Right renal pelvis (tissue), 4 donors: Measurements from ENCODE around the gene FRRS1L. TPM values are rescaled to one million over a fixed set of nuclear protein-coding genes. Genes with fewer than 3 reads are reported as not detected.

Source experiments
- DNase-seq, 4 donors: peaks; one replicate each; pipeline ENCODE4 v3.0.0-alpha.2; 2013; ENCODE audit warnings: low read depth in 4 of 4, low spot score in 3 of 4, missing footprints in 1 of 4
- polyA plus RNA-seq, 4 donors: library from polyadenylated mRNA; unstranded; fragments of 120-200 nt; gene quantifications; one replicate each; pipeline ENCODE4 v1.2.1, GENCODE V29; 2013; ENCODE audit not compliant: insufficient read length in 4 of 4

FRRS1L gene
- polyA plus RNA-seq, 4 donors: 2.0 to 4.4 (median 3.2) TPM

DNA sequence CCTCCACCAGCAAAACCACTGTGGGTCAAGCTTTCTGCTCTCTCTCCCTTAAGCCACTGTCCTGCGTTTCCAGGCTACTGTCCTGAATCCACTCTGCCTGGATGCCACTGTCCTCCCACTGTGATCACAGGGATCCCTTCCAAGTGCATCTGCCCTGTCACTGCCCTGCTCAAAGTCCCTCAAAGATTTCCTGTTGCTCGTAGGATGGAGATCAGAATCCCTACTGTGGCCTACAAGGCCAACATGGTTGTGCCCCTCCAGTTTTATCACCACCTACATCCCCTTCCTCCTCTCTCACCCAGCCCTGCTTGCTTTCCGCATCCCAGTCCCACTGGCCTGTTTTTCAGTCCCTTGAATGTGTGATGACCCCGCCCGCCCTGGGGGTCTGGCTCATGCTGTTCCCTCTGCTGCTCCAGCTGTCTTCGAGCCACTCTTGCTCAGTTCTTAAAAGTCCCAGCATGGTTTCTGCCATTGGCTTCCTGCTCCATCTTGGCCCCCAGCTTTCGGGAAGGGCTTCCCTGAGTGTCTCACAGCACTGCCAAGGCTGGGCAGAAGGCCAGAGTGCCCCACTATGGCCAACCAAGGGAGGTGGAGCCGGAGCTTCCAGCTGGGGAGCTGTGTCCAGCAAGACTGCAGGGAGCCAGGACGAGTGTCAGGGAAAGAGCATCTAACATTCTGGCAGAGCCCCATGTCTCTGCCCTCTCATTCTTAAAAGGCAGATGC is 12.9 kb upstream of the FRRS1L start:
- no peak for DNase-seq

DNA sequence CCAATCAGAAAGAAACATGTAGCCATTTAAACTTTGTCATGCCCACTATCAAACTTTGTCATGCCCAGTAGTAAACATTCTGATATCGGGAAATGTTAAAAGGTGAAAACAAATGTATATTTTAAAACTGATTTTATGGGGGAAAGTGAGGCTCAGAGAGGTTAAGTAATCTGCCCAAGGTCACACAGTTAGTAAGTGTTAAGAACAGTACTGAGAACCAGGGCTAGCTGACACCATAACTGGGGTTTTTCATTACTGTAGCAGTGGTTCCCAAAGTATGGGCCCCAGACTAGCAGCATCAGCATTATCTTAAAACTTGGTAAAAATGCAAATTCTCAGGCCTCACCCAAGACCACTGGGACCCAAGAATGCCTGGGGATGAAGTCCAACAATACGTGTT is 9.9 kb upstream of the FRRS1L start:
- no peak for DNase-seq

DNA sequence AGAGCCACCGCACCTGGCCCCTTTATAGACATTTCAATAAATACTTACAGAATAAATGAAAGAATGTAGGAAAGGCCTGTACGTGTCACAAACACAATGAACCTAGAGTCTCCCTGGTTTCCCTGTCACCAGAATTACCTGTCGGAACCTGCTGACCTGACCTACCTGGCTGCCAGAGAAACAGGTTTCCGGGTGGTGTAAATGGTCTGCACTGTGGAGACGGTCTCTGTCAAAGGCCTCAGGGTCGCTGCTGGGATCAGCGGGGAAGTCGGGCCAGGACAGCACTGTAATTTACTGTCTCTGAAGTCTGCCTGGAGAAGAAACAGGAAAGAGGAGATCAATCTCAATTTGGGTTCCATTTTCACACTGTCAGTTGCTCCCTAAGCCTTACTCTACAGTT is 9.3 kb upstream of the FRRS1L start:
- no peak for DNase-seq

DNA sequence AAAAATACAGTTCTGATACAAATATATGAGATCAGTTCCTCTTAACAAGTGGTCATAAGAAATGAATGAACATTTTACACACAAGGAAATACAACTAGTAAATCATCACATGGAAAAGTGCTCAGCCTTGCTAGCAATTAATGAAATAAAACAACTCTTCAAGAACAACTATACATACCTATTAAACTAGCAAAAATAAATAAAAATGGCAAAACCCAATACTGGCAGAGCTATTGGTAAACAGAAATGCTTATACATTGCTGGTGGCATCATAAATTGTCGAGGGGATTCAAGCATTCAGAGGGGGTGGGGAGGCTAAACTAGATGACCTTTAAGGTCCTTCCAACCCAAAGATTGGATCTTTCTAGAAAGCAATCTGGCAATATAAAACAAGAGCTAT is 5.9 kb upstream of the FRRS1L start:
- no peak for DNase-seq

DNA sequence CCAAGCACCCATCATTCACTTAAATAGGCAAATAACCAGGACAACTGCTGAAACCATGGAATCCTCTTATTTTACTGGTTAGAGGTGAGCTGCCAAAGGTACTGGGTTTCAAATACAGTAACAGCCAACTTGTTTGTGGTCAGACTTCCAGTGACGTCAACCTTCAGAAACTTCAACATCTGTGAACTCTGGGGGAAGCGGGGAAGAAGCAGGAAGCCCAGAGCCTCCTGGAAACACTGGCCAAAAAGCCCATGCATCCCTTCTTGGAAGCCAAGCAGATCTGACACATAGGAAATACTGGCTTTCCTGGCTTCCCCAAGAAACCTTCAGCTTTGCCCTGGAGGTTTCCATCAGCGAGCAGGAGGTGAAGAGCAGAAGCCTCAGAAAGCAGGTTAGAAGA is 4.9 kb upstream of the FRRS1L start:
- DNase-seq: no peak

DNA sequence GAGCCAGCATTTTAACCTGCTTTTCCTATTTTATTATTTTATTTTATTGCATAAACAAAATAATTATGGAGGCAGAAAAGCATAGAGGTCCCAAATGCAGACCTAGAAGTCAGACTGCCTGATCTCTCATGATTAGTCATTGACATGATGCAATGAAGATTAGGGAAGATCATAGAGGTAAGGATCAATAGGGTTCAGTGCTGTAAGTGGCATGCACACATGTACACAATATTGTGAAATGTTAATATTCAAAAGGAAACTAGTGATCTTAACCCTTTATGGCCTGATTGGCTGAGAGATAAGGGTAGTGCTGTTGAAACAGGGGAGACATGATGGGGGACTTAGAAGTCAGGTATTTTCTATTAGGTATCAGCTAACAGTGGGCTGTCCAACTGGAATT is 1.1 kb upstream of the FRRS1L start:
- no peak for DNase-seq

DNA sequence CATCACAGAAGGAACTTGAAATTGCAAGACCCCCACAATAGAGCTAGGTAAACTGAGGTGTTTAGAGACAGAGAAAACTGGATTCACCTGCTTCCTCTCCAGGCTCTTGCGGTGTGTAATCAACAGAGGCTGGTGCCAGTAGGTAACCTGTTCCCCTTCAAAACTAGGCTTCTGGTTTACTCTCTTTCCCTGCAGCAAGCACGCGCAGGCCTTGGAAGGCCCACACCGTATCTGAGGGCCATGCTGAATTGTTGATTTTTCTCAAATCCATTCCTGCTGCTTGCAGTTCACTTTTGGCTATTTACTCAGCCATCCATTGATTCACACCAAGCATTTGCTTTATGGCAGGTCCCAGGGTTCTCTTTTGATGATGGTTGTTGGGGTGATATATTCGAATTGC is 667 bp upstream of the FRRS1L start:
- DNase-seq: no peak

DNA sequence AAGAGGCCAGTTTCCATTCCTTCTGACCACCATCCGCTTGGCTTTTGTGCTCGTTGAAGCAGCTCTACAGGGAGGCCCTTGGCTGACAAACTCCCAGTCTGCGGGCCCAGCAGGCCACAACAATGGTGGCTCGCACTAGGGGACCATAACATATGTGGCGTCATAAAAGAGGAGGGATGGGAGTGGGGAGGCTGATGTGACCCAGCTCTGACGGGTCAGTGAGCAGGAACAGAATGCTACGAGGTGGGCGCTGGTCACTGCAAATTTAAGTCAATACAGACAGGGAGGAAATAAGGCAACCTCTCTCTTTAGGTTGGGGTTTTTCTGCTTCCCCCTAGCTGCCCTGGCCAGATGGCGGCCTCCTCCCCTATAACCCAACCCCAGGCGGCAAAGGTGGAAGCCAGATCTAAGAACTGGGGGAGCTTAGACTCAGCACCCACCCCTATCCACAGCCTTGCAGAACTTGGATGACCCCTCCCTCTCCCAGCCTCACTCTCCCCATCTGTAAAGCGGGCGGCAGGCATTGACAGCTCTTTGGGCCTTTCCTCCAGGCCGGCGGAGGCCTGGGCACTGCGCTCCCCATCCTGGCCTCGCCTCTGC is 778 bp downstream of the FRRS1L start:
- DNase-seq: no peak

DNA sequence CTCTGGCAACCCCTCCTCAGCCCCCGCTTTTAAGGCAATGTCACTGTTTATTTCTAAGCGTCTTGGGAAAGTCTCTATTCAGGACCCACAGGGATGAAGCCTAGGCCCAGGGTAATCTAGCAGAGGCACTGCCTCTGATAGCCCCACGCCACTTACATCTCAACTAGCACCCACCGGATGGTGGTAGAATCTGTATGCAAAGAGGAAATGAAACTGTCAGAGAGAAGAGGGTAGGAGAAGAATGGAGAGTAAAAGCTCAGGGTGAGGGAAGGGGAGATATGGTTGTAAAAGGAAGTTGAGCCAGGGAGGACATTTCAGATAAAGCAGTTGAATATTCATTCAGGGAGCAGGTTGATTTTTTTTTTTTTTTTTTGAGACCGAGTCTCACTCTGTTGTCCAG is 3.0 kb downstream of the FRRS1L start:
- DNase-seq: no peak

DNA sequence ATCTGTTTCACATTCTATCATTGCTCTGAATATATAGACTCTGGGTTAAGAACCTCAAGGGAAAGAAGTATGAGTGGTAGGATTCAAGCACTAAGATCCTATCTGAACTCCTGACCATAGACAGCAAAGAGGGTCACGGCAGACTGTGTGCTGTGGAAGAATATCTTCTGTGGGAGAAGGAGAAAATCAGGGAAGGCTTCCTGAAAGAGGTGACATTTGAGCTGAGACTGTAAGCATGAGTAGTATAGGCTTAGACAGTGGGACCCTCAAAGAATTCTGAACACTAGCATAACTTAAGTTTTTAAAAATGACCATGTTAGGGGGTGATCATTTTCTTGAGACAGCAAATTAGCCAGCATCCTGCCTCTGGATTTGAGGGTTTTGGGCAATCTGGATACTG is 3.9 kb downstream of the FRRS1L start:
- no peak for DNase-seq

DNA sequence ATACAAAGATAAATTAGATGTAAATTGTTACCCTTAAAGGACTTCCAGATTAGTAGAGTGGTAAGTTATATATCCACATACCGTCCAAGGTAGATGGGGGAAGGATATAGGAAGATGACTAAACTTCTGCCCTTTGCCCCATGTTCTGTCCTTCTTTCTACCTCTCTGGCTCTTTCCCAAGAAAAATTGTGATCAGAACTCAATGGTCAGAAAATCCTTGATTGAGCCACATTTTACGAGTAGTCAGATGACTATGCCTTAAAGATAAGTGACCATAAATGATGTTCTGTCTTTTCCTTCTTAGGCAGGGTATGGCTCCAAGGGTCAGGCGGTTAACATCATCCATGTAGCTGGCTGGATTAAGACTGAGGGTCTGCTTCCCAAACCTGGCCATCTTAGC is 4.4 kb downstream of the FRRS1L start:
- DNase-seq: no peak

DNA sequence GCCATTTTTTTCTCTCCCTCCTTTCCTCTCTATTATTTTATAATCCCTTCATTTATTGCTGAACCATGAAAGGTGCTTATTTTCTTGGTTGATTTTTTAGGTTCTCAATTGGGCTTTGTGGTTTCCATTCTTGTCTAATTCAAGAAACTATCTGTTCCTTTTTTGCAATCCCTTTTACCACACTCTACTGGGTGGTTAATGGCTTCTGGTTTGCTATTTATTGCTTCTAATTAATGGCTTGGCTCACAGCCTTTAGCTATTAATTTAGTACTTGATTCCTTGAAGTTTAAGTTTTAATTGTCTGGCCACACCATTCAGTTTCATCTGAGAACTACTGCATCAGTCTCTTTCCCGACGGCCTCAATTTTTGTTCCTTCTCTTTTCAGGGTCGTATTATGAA is 5.6 kb downstream of the FRRS1L start:
- no peak for DNase-seq

DNA sequence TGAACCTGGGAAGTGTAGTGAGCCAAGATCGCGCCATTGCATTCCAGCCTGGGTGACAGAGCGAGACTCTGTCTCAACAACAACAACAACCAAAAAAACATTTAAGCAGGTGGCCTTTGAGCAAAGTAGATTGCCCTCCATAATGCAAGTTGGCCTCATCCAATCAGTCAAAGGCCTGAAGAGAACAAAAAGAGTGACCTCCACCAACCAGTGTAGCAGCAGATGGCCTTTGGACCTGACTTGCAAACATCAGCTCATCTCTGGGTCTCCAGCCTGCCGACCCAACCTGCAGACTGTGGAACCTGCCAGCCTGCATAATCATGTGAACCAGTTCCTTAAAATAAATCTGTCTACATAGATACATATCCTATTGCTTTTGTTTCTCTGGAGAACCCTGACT is 7.5 kb downstream of the FRRS1L start:
- DNase-seq: no peak

DNA sequence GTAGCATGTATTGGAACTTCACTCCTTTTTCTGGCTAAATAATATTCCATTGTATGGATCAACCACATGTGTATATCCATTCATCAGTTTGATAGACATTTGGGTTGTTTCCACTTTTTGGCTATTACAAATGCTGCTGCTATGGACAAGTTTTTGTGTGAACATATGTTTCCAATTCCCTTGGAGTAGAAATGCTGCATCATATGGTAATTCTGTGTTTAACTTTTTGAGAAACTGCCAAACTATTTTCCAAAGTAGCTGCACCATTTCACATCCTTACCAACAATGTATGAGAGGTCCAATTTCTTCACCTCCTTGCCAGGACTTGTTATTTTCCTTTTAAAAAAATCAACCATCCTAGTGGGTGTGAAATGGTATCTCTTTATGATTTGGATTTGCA is 8.4 kb downstream of the FRRS1L start:
- DNase-seq: no peak

DNA sequence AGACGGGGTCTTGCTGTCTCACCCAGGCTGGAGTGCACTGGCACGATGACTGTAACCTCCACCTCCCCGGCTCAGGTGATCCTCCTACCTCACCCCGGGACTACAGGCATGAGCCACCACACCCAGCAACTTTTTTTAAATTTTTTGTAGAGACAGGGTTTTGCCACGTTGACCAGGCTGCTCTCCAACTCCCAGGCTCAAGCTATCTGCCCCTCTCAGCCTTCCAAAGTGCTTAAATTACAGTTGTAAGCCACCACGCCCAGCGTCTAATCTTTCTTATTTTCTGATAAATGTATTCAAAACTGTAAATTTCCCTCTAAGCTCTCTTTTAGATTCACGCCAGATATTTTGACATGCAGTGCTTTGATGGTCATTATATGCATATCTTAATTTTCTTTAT is 10.3 kb downstream of the FRRS1L start:
- DNase-seq: no peak

DNA sequence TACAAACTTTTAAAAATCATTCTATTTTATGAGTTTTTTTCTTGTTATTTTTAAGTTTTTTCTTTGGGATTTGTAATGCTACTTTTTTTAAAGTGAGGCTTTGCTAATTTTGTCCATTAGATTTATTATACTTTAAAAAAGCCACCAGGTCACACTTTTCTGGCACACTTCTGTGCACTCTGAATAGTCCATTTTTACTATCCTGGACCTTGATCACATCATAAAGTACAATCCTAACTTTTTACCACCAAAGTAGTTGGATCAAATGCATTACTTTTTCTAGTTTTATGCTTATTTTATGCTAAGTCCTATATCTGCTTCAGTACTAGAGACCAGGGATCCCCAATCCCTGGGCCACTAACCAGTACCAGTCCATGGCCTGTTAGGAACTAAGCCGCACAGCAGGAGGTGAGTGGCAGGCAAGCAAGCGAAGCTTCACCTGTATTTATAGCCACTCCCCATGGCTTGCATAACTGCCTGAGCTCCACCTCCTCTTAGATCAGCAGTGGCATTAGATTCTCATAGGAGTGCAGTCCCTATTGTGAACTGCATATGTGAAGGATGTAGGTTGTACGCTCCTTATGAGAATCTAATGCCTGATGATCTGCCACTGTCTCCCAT is 16.0 kb downstream of the FRRS1L start:
- DNase-seq: no peak

DNA sequence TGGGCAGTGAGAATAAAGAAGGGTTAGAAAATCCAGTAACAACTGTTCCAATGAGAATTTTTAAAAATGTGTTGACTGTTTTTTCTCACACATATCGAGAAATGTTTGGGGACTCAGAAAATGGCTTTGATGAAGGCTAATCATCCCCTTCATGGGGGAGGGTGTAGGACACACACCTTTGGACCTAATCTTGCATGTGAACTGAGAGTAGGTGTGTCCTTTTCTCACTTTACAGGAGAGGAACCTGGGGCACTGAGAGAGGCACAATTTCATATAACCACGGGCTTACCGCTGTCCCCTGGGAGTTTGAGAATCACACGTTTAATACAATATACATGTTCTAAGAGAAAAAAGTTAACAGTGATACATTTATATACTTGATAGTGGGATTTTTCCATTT is 17.3 kb downstream of the FRRS1L start:
- DNase-seq: no peak

DNA sequence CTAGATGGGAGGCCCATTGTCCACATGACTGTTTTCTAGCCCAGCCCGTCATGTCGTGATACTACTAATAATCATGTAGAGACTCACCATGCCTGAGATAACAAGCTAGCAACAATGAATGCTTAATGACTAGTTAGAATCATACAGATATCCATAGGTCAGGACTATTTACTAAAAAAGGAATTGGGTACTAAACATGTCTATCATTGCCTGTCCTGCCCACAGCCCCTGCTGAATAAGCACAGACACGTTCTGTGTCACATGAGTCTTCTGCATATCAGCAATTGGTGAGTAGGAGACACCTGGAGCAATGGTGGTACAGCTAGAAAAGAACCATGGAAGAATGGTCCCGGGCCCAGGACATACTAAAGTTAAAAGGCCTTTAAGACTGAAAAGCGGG is 18.0 kb downstream of the FRRS1L start:
- DNase-seq: no peak

DNA sequence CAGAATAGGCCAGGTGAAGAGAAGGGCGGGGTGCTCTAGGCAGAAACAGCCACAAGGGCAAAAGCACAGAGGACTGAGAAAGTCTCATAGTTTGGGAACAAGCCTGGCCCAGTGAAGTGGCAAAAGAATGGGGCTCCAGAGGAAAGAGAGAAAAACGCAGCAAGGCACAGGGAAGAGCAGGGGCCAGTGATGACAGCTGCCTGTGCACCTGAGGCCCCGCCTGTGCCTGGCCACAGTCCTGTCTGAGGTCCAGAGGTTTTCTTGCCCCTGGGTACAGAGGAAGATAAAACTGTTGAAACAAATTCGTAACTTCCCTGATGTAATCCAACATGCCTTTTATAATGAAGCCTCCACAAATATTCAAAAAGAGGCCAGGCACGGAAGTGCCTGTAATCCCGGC is 22.0 kb downstream of the FRRS1L start:
- no peak for DNase-seq

DNA sequence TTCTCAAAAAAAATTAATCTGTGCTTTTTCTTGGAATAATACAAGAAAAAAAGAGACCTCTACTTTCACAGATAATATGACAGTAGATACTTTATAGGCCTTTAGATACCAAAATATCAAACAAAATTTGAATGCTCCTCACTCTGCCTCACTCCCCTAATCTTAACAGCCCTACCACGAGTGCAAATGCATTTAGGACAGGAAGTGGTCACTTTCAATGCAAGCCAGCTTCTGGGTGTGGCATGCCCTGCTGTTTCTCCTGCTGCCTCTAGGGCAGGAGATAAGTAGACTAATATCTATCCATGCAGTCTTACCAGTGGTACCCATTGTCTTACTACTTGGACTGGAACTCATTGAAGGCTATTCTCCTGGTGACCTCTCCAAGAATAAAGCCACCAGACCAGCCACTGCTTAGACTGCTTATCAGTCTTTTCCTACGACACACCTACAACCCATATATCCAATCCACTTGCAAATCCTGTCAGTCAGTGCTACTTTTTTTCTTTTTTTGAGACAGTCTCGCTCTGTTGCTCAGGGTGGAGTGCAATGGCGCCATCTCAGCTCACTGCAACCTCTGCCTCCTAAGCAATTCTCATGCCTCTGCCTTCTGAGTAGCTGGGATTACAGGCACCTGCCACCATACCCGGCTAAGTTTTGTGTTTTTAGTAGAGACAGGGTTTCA is 23.0 kb downstream of the FRRS1L start:
- no peak for DNase-seq

DNA sequence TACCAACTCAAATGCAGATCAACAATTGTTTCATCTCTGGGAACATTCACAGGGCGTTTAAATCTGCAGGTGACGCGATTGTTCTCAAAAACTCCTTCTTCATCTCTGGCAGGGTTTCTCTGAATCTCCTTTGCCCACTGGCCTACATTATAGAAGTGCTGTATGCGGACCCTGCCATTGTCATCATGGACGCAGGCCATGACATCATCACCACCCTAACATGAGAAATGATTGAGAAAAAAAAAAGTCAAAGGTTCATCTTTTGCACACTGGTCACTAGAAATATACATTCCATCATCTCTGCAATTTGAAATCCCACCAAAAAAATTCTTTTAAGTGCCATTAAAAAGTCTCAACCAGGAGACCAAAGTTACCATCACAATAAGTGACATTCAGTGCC is 25.7 kb downstream of the FRRS1L start:
- no peak for DNase-seq

DNA sequence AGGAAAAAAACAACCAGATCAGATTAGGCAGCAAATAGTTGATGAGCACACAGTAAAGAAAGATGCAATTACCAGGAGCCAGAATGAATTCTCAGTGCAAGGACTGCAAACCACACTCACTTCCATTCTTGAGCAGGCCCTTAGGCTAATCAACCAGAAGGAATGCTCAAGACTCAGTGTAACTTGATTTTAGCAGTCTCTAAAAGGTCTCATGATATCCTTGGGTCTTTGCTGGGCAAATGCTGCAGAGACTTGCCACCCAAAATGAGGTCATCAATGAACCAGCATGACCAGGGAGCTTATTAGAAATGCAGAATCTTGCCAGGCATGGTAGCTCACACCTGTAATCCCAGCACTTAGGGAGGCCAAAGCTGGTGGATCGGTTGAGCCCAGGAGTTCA is 27.2 kb downstream of the FRRS1L start:
- no peak for DNase-seq
